CD14-positive monocyte (primary cell): ENCODE measurements around the gene CHRM4. TPM values are rescaled to one million over a fixed set of nuclear protein-coding genes. Genes with fewer than 3 reads are reported as not detected.
A peak's percentile ranks its signal among the peaks of the same experiment; 100 is the strongest.

Experiments used
- DNase-seq, 3 donors: peaks; one replicate each; pipeline ENCODE4 v3.0.0-alpha.2; 2011 to 2022
- H2AFZ ChIP-seq: 2 replicates; pipeline ENCODE4 v1.6.0; 2012; ENCODE audit warnings: mild to moderate bottlenecking, low read depth, low read length, inconsistent platforms; ENCODE audit not compliant: insufficient read depth, poor library complexity, severe bottlenecking
- H3K27ac ChIP-seq, 2 donors: 1 replicate in 1 of 2; 2 replicates in 1 of 2; pipeline ENCODE4 v1.5.1; 2012 to 2013; ENCODE audit warnings: low read length in 2 of 2, control low read depth in 1 of 2, inconsistent platforms in 1 of 2, low read depth in 1 of 2, mild to moderate bottlenecking in 1 of 2
- H3K27me3 ChIP-seq, 2 donors: one replicate each; pipeline versions ENCODE4 v1.6.0 to v1.6.1; 2011 to 2013; ENCODE audit warnings: low read length in 2 of 2; ENCODE audit not compliant: control insufficient read depth in 2 of 2, insufficient read depth in 2 of 2
- H3K36me3 ChIP-seq, 2 donors: replicated peaks in 1 of 2; 1 replicate in 1 of 2; 2 replicates in 1 of 2; pipeline versions ENCODE4 v1.5.1 to v1.6.1; 2012 to 2013; ENCODE audit warnings: low read length in 2 of 2, control low read depth in 1 of 2, inconsistent platforms in 1 of 2, mild to moderate bottlenecking in 1 of 2; ENCODE audit not compliant: insufficient read depth in 2 of 2, control insufficient read depth in 1 of 2
- H3K4me1 ChIP-seq, 2 donors: 1 replicate in 1 of 2; 2 replicates in 1 of 2; pipeline versions ENCODE4 v1.5.1 to v1.6.1; 2012 to 2013; ENCODE audit warnings: low read length in 2 of 2, control low read depth in 1 of 2, inconsistent platforms in 1 of 2, mild to moderate bottlenecking in 1 of 2, moderate library complexity in 1 of 2; ENCODE audit not compliant: insufficient read depth in 2 of 2, control insufficient read depth in 1 of 2
- H3K4me2 ChIP-seq: replicated peaks from 2 replicates; pipeline ENCODE3; 2012; ENCODE audit warnings: low read length, moderate library complexity, mild to moderate bottlenecking; ENCODE audit not compliant: poor library complexity, severe bottlenecking; ENCODE audit errors: extremely low read depth
- H3K4me3 ChIP-seq, 3 experiments: fragments of 200-600 bp in 1 of 3; sonication (generic) in 1 of 3; replicated peaks in 1 of 3; 1 replicate in 2 of 3; 2 replicates in 1 of 3; pipeline ENCODE4 v1.5.1; 2011 to 2013; ENCODE audit warnings: low read length in 3 of 3, mild to moderate bottlenecking in 3 of 3, control low read depth in 2 of 3, low read depth in 2 of 3, inconsistent platforms in 1 of 3, moderate library complexity in 1 of 3
- H3K79me2 ChIP-seq: 2 replicates; pipeline ENCODE4 v1.6.0; 2012; ENCODE audit warnings: mild to moderate bottlenecking, control low read depth, inconsistent platforms, low read length, moderate library complexity; ENCODE audit not compliant: insufficient read depth
- H3K9ac ChIP-seq: 2 replicates; pipeline ENCODE4 v1.6.0; 2017; ENCODE audit warnings: low read length, mild to moderate bottlenecking; ENCODE audit not compliant: insufficient read depth, poor library complexity, severe bottlenecking
- H3K9me3 ChIP-seq, 2 donors: replicated peaks in 1 of 2; 1 replicate in 1 of 2; 2 replicates in 1 of 2; pipeline versions ENCODE4 v1.5.1 to v1.6.1; 2012 to 2013; ENCODE audit warnings: low read length in 2 of 2, control low read depth in 1 of 2; ENCODE audit not compliant: control insufficient read depth in 1 of 2, insufficient read depth in 1 of 2
- H4K20me1 ChIP-seq: 2 replicates; pipeline ENCODE4 v1.6.0; 2012; ENCODE audit warnings: mild to moderate bottlenecking, low read length, control low read depth, moderate library complexity; ENCODE audit not compliant: insufficient read depth
- H3K27ac Mint-ChIP-seq, 7 donors: one replicate each; pipeline ENCODE4 v1.8.0; 2020; ENCODE audit warnings: mild to moderate bottlenecking in 7 of 7, mixed read lengths in 7 of 7, moderate library complexity in 6 of 7, inconsistent platforms in 2 of 7
- H3K27me3 Mint-ChIP-seq, 3 donors: one replicate each; pipeline ENCODE4 v1.8.0; 2021 to 2022; ENCODE audit warnings: low read depth in 3 of 3, mild to moderate bottlenecking in 3 of 3, mixed read lengths in 3 of 3, moderate library complexity in 3 of 3, inconsistent platforms in 1 of 3
- H3K36me3 Mint-ChIP-seq, 2 donors: one replicate each; pipeline ENCODE4 v1.8.0; 2020; ENCODE audit warnings: mixed read lengths in 2 of 2, inconsistent platforms in 1 of 2, mild to moderate bottlenecking in 1 of 2
- H3K4me1 Mint-ChIP-seq: one replicate; pipeline ENCODE4 v1.8.0; 2020; ENCODE audit warnings: mild to moderate bottlenecking, mixed read lengths
- H3K4me3 Mint-ChIP-seq, 2 donors: one replicate each; pipeline ENCODE4 v1.8.0; 2020; ENCODE audit warnings: mild to moderate bottlenecking in 2 of 2, mixed read lengths in 2 of 2, moderate library complexity in 1 of 2
- H3K9me3 Mint-ChIP-seq, 7 donors: one replicate each; pipeline ENCODE4 v1.8.0; 2020 to 2022; ENCODE audit warnings: mixed read lengths in 7 of 7, mild to moderate bottlenecking in 6 of 7, moderate library complexity in 6 of 7, inconsistent platforms in 2 of 7
- WGBS: methylation state at CpG from one replicate; pipeline ENCODE4 v1.1.5; 2013; ENCODE audit warnings: missing lambda C conversion rate; ENCODE audit not compliant: insufficient coverage; 5-methylcytosine and 5-hydroxymethylcytosine counted together
- intact Hi-C, 2 donors: fragments of 100-400 bp; cut with micrococcal nuclease; formaldehyde crosslinking; loops; one replicate each; pipeline versions ENCODE4 v1.15.0 to v1.15.1; 2023
- polyA plus RNA-seq, 3 donors: library from polyadenylated mRNA; depleted of rRNA in 1 of 3; unstranded in 2 of 3; stranded (reverse) in 1 of 3; fragments of 300-500 nt in 2 of 3; fragments of >200 nt in 1 of 3; fragmentation: Illumina TruSeq in 2 of 3; gene quantifications; 1 replicate in 2 of 3; 2 replicates in 1 of 3; pipeline ENCODE4 v1.2.3, GENCODE V29; 2012 to 2021
- TF ChIP-seq, protein P1 (sequence below): fragments of 200-600 bp; IDR thresholded peaks from one replicate; pipeline ENCODE4 v1.8.0; 2022; ENCODE audit warnings: antibody characterized with exemption, mild to moderate bottlenecking

Gene CHRM4
- polyA plus RNA-seq, 3 donors, result 0.15 to 0.57 TPM; not detected in 1

DNA sequence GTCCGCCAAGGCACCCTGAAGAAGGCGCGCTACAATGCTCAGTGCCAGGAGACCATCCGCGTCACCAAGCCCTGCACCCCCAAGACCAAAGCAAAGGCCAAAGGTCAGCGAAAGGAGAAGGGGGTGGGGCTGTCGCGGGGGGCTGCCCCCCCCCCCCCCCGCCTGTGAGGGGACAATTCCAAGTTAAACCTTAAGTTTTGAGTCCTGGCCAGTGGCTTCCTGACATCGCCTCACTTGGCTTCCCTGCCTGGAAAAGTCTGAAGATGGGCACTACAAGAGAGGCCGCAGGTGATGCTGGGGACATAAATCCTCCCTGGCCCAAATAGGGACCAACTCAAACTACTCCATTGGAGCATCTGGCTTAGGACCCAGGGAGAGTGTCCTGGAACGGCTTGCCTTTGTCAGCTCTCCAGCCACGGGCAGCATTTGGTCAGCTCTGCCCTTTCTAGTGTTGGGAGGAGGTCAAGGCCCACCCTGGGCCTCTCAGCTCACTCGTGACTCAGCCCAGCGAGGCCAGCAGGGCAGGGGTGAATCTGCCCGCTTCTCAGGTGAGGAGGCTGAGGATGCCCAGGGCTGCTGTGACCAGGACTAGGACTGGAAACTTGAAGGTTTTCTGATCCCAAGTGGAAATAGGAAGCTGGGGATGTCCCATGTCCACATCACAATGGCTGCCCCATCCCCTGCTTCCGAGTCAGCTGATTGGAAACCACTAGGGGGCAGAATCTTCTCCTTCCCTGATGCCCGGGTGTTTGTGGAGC lies 8.8 kb downstream of the CHRM4 start:
- DNase-seq, result no peak
- H3K4me3 ChIP-seq, result peak overlapping the region in 1 of 3 experiments; percentile 62
- H3K4me1 Mint-ChIP-seq, result peaks cover 30% of the 10 kb centered on the region
- peak overlapping the region; percentile 99 for H3K4me2 ChIP-seq
- peaks cover 35 to 75% (median 54%) of the 10 kb centered on the region in 3 donors for H3K27me3 Mint-ChIP-seq
- H3K27me3 ChIP-seq, result peaks cover 16 to 37% of the 10 kb centered on the region in 2 donors
- WGBS, result 95% methylated on average over 5 of the region's 18 CpGs
- no peaks in the 10 kb centered on the region for H3K79me2 ChIP-seq
- H3K36me3 Mint-ChIP-seq, result peaks cover 5 to 7% of the 10 kb centered on the region in 2 donors
- H3K4me1 ChIP-seq, result peaks cover 31 to 49% of the 10 kb centered on the region in 2 donors
- H4K20me1 ChIP-seq, result peaks cover 56% of the 10 kb centered on the region
- no peak overlapping the region for H3K27ac ChIP-seq
- TF ChIP-seq, protein P1, sequence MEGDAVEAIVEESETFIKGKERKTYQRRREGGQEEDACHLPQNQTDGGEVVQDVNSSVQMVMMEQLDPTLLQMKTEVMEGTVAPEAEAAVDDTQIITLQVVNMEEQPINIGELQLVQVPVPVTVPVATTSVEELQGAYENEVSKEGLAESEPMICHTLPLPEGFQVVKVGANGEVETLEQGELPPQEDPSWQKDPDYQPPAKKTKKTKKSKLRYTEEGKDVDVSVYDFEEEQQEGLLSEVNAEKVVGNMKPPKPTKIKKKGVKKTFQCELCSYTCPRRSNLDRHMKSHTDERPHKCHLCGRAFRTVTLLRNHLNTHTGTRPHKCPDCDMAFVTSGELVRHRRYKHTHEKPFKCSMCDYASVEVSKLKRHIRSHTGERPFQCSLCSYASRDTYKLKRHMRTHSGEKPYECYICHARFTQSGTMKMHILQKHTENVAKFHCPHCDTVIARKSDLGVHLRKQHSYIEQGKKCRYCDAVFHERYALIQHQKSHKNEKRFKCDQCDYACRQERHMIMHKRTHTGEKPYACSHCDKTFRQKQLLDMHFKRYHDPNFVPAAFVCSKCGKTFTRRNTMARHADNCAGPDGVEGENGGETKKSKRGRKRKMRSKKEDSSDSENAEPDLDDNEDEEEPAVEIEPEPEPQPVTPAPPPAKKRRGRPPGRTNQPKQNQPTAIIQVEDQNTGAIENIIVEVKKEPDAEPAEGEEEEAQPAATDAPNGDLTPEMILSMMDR, result peak; percentile 34
- H3K9me3 ChIP-seq, result peaks cover 0 to 6% of the 10 kb centered on the region in 2 donors
- H3K9me3 Mint-ChIP-seq, result peaks cover 0 to 25% (median under 1%) of the 10 kb centered on the region in 7 donors
- no peak overlapping the region for H3K27ac Mint-ChIP-seq
- intact Hi-C loops, result loop anchor here (10.0 kb wide), 2 partner anchors 152 to 232 kb away; partner anchors contain the start of genes ATG13 (in 1 of the 2) and HARBI1 (in 1 of the 2)
- peaks cover 8 to 10% of the 10 kb centered on the region in 2 donors for H3K36me3 ChIP-seq
- H2AFZ ChIP-seq, result no peak overlapping the region
- peak overlapping the region in 1 of 2 donors; percentile 67 for H3K4me3 Mint-ChIP-seq
- H3K9ac ChIP-seq, result no peak overlapping the region

DNA sequence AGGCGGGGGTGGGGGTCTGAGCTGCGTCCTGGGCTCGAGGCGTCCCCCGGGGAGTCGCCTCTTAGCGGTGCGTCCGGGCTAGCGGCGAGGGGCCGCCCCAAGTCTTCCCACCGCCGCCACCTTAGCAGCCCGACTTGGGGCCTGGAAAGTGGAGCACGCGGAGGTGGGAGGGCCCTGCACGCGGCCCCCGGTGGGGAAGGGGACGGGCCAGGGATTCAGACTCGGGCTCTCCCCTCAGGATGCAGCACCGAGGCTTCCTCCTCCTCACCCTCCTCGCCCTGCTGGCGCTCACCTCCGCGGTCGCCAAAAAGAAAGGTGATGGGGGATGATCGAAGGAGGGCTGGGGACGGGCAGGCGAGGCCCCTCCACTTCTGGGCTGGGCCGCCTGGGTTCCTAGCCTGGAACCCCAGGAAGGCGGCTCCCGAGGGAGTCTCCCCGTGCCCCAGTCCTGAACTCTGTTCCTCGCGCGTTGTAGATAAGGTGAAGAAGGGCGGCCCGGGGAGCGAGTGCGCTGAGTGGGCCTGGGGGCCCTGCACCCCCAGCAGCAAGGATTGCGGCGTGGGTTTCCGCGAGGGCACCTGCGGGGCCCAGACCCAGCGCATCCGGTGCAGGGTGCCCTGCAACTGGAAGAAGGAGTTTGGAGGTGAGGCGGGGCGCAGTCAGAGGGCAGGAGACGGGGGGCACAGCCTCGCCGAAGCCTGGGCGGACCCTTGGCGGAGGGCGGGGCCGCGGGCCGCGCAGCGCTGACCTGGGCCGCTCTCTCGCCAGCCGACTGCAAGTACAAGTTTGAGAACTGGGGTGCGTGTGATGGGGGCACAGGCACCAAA lies 9.5 kb downstream of the CHRM4 start:
- Mint-ChIP-seq H3K27me3 (peaks cover 30 to 68% (median 46%) of the 10 kb centered on the region in 3 donors), H3K4me3 (peak overlapping the region; percentile 61 to 78), H3K9me3 (peaks cover 0 to 23% (median 2%) of the 10 kb centered on the region in 7 donors), H3K27ac (peak overlapping the region in 1 of 7 donors; percentile 15), H3K36me3 (peaks cover 13 to 15% of the 10 kb centered on the region in 2 donors), H3K4me1 (peaks cover 35% of the 10 kb centered on the region)
- Histone ChIP-seq H3K36me3 (peaks cover 16 to 17% of the 10 kb centered on the region in 2 donors), H3K9me3 (peaks cover 0 to 6% of the 10 kb centered on the region in 2 donors), H3K79me2 (no peaks in the 10 kb centered on the region), H2AFZ (peak overlapping the region; percentile 21), H3K4me3 (peak overlapping the region in 2 of 3 experiments; percentile 7 to 62), H3K4me1 (peaks cover 34 to 49% of the 10 kb centered on the region in 2 donors), H3K27ac (no peak overlapping the region), H4K20me1 (peaks cover 56% of the 10 kb centered on the region), H3K9ac (no peak overlapping the region), H3K27me3 (peaks cover 15 to 31% of the 10 kb centered on the region in 2 donors), H3K4me2 (peak overlapping the region; percentile 99)
- TF ChIP-seq, protein P1, result no peak
- DNase-seq, result no peak
- WGBS, result under 1% methylated on average over 53 of the region's 66 CpGs
- intact Hi-C loops, result loop anchor here (10.0 kb wide), 2 partner anchors 153 to 233 kb away; partner anchors contain the start of genes ATG13 (in 1 of the 2) and HARBI1 (in 1 of the 2)
